OCI-LY7 (cell line): ENCODE data around the gene TSPAN11.

Experiments
- CTCF ChIP-seq: fragments of 200-600 bp; sonication (generic); conservative IDR thresholded peaks from 2 replicates; pipeline ENCODE4 v1.5.1; 2014; ENCODE audit warnings: mild to moderate bottlenecking, antibody characterized with exemption, low read length, moderate library complexity, mixed read lengths
- EZH2phosphoT487 ChIP-seq: fragments of 200-600 bp; sonication (generic); IDR thresholded peaks from 2 replicates; pipeline ENCODE4 v1.6.1; 2018; ENCODE audit warnings: low read depth, borderline replicate concordance, mild to moderate bottlenecking, mixed run types, antibody characterized with exemption, low read length, moderate library complexity, mixed read lengths

- TF ChIP-seq CTCF, result no peak
- TF ChIP-seq EZH2phosphoT487, result no peak
Observed at GRCh38 chr12:31018106-31018789, 91.7 kb downstream of the TSPAN11 start.
